ENCODE measurements around the gene MCF2L. TPM values are rescaled to one million over a fixed set of nuclear protein-coding genes. Genes with fewer than 3 reads are reported as not detected.

Gene MCF2L, protein sequence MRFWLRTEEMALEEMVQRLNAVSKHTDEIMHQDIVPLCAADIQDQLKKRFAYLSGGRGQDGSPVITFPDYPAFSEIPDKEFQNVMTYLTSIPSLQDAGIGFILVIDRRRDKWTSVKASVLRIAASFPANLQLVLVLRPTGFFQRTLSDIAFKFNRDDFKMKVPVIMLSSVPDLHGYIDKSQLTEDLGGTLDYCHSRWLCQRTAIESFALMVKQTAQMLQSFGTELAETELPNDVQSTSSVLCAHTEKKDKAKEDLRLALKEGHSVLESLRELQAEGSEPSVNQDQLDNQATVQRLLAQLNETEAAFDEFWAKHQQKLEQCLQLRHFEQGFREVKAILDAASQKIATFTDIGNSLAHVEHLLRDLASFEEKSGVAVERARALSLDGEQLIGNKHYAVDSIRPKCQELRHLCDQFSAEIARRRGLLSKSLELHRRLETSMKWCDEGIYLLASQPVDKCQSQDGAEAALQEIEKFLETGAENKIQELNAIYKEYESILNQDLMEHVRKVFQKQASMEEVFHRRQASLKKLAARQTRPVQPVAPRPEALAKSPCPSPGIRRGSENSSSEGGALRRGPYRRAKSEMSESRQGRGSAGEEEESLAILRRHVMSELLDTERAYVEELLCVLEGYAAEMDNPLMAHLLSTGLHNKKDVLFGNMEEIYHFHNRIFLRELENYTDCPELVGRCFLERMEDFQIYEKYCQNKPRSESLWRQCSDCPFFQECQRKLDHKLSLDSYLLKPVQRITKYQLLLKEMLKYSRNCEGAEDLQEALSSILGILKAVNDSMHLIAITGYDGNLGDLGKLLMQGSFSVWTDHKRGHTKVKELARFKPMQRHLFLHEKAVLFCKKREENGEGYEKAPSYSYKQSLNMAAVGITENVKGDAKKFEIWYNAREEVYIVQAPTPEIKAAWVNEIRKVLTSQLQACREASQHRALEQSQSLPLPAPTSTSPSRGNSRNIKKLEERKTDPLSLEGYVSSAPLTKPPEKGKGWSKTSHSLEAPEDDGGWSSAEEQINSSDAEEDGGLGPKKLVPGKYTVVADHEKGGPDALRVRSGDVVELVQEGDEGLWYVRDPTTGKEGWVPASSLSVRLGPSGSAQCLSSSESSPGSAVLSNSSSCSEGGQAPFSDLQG
- 10 to 100 TPM; 18.0 to 77.6 (median 53.4) TPM for polyA plus RNA-seq

DNA sequence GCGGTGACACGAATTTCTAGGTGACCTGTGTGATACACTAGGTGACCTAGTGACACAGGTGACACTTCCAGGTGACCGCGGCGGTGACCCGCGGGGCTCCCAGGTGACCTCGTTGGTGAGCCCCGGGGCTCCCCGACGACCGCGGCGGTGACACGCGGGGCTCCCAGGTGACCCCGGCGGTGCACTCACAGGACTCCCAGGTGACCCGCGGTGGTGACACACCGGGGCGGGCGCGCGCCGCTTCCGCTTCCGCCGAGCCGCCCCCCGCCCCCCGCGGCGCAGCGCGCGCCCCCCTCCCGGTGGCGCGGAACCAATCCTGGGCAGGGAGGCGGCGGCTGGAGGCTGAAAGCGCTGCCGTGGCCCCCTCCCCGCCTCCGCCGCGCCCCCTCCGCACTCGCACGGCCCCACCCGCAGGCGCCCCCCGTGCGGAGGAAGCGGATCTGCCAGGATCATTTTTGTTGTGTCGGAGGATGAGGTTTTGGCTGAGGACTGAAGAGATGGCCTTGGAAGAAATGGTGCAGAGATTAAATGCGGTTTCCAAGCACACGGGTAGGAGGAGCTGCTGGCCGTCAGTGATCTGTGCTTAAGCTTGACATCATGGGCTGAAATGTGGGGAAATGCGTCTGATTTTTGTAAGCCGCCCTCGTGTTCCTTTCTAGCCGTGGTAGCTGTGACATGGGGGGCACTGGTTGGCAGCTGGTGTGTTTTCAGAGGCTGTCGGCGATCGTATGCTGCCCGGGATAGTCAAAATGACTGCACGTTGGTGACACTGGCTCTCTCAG lies at the start of gene MCF2L:
TSS of gene MCF2L (plus strand) at position 305 of the 782 bp plus-strand sequence. CDS start at position 471, 166 bp downstream.
- no peak within 1 kb of the TSS for H3K27ac ChIP-seq (ENCODE audit: low read depth, low read length)
- WGBS, 3 donors, result 0% methylated on average over 41 to 69 of the region's 69 CpGs

DNA sequence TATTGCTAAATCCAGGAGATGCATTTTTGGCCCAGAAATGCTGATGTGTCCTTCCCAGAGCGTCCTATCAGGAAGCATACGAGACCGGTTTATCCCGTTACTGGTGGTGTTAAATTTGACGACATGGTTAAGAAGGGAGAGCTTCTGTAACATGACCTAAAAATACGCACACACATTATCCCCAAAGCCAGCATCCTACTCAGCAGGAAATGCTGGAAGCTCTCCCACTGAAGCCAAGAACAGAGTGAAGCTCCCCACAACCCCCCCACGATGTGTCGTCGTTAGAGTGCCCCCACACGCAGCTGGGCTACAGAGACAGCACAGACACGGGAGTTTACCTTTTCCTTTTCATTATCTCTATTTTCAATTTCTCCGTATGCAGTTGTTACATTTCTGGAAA lies 45.1 kb upstream of the MCF2L start:
- WGBS, 3 donors, result 66 to 85% (median 69%) methylated on average over 12 of the region's 12 CpGs
- H3K27ac ChIP-seq (ENCODE audit: low read depth, low read length), result no peak overlapping the region

DNA sequence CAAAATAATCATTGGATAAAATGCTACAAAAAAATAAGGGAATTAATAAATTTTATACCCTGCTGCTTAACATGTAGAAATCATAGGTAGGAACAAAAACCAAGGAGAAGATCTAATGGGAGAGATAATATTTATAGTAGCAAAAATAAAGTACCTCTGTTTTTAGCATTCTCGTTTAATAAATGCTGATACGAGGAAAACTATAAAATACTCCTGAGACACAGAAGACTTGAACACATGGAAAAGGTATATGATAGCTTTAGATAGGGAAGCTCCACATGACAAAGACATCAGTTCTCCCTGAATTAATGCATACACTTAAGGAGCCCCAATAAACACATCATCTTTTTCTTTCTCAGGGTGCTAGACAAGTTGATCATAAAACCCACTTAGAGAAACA lies 44.6 kb upstream of the MCF2L start:
- no peak overlapping the region for H3K27ac ChIP-seq (ENCODE audit: low read depth, low read length)
- WGBS, 3 donors, result 80 to 90% (median 83%) methylated on average over 2 of the region's 2 CpGs

DNA sequence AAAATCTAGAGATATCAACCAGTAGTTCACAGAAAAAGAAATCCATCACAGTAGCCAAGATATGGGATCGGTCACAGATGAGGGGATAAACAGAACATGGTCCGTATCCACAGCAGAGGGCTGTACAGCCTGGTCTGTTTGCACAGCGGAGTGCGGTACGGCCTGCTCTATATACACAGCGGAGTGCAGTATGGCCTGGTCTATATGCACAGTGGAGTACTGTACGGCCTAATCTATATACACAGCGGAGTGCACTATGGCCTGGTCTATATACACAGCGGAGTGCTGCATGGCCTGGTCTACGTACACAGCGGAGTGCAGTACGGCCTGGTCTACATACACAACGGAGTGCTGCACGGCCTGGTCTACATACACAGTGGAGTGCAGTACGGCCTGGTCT lies 43.0 kb upstream of the MCF2L start:
- 89 to 98% (median 96%) methylated on average over 15 of the region's 15 CpGs for WGBS, 3 donors

DNA sequence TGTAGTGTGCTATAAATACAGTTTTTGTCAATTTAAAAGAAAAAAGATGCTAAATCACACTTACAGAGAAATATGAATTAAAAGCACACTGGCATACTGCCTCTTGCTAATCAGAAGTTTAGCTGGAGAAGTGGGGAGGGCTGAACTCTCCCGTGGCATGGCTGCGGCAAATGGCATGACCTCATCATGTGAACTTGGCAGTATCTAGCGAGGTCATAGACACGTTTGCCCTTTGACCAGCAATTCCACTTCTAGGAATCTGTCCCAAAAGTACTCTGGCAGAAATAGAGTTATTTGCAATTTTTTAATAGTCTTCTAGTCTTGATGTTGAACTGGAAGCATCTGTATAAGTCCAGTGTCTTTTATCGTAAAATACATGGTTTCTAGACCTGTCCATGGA lies 42.0 kb upstream of the MCF2L start:
- no peak overlapping the region for H3K27ac ChIP-seq (ENCODE audit: low read depth, low read length)
- 72 to 79% (median 77%) methylated on average over 5 of the region's 5 CpGs for WGBS, 3 donors

More for the DNA sequence above, 43.0 kb upstream of the MCF2L start:
- no peak overlapping the region for H3K27ac ChIP-seq (ENCODE audit: low read depth, low read length)

DNA sequence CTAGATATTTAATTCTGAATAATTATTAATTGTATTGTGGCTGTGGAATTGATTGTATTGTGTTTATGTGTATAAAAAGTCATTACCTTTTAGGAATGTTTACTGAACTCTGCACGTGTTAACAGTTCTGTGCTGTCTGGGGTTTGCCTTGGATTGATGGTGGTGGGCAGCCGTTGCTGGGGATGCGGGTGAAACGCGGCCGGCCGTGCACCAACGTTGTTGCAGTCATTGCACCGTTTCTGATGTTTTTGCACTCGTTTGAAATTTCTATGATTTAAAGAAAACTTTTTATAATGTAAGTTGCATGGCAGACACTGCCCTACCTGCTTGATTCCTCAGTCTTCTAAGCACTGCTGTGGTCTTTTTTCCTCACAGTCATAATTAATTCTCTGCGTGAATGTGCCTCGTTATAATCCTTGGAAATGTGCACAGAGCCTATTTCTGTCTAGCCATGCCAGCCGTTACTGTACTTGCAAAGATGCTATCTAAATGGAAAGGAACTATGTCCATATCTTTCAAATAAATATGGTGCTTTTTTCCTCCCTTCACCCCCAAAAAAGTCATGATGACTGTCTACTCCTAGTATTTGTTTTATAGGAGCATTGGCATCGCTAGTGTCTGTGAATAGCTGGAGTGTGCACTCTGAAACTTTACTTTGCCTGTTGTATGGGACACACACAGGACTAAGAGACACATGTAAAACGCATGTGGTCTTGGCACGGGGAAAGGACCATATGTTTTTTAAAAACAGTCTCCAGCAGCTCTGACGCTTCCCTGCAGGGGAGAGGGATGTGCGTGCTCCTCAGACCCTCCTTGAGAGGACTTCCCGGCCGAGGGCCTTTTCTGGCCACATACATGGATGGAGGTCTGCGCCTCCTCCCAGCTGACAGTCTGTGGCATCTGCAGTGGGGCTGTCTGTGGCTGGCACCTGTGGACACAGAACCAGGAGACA lies 40.7 kb upstream of the MCF2L start:
- H3K27ac ChIP-seq (ENCODE audit: low read depth, low read length), result no peak overlapping the region
- 65 to 79% (median 69%) methylated on average over 21 of the region's 21 CpGs for WGBS, 3 donors

DNA sequence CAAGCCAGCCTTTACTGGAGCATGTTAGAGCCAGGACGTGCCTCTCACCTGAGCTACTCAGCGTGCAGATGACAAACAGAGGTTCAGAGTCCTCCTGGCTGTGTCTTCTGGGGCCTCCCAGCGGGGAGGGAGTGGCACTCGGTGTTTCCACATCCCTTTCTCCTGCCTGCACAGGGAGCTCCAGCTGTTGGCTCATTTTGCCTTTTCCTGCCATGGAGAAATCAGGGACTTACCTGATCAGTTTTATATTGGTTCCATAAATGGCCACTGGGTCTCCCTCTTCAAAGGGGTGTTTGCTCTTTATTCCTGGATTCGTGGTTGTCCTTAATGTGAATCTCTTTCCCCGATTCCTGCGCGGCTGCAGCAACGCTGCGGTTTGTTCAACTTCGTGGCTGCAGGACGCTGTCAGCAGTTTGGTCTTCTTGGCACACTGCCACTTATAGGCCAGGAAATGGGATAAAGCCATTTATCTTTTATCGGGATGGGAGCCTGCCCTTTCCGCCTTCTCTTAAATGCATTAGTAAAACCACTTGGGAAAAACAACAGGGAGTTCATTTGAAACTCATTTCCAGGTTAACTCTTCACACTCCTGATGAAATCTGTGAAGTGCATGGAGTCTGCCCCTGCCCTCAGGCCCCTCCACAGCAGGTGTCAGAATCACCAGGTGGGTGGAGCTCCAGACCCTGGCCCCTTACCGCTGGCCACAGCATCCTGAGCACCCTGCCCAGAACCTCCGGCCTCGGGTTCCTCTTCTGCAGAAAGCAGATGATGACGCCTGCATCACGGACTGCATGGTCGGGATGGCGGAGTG lies 39.8 kb upstream of the MCF2L start:
- 2 to 20% (median 6%) methylated on average over 21 of the region's 21 CpGs for WGBS, 3 donors

DNA sequence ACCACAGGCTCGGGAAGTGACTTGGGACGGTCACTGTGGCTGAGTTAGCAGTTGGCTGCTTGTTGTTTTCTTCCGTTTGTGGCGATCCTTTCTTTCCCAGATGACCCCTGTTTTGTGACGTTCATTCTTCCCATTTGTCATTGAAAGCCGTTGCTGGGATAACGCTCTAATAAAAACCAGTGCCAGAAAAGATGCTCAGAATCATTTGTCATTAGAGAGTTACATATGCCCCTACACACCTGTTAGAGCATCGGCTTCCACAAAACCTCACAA lies 39.3 kb upstream of the MCF2L start:
- no peak overlapping the region for H3K27ac ChIP-seq (ENCODE audit: low read depth, low read length)
- WGBS, 3 donors, result 15 to 55% (median 15%) methylated on average over 8 of the region's 8 CpGs

More for the DNA sequence above, 39.8 kb upstream of the MCF2L start:
- no peak overlapping the region for H3K27ac ChIP-seq (ENCODE audit: low read depth, low read length)

DNA sequence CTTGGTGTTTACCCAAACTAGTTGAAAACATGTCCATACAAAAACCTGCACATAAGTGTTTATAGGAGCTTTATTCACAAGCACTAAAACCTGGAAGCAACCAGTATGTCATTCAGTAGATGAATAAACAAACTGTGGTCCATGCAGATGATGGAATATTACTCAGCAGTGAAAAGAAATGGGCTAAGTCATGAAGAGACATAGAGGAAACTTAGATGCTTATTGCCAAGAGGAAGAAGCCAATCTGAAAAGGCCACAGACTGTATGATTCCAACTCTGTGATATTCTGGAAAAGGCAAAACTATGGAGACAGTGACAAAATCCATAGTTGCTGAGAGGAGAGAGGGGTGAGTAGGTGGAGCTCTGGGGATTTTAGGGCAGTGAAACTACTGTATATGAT lies 38.8 kb upstream of the MCF2L start:
- H3K27ac ChIP-seq (ENCODE audit: low read depth, low read length), result no peak overlapping the region

DNA sequence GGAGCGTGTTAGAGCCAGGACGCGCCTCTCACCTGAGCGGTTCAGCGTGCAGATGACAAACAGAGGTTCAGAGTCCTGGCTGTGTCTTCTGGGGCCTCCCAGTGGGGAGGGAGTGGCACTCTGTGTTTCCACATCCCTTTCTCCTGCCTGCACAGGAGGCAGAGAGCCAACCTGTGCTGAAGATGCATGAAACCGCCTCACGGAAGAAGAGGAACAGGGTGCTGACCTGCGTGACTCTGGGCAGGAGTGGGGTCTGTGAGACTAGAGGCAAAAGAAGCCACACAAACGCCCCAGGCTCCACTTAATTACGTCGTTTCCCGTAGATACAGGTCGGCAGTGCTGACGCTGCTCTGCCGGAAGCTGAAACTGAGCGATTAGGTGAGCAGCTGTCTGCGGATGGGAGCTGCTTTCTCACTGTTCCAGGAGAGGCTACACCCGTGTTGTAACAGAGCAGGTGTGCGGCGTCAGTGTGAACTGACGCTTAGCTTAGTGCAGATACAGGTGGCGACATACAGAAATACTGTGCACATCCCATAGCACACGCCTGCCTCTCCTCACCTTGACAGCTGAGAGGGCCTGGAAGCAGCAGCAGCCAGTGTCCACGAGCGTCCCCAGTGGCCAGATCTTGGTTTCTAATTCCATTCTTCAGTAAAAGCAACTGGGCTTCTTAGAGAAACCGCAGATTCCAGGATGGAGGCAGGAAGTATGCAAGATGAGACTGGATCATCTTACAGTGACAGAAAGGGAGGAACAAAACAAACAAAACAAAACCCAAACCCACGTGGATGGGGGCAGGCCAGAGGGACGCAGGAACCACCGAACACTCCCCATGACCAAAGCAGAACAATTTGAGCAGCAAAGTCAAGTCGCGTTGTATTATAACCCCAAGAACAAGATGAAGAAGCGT lies 37.7 kb upstream of the MCF2L start:
- no peak overlapping the region for H3K27ac ChIP-seq (ENCODE audit: low read depth, low read length)
- 55 to 68% (median 59%) methylated on average over 32 of the region's 32 CpGs for WGBS, 3 donors

DNA sequence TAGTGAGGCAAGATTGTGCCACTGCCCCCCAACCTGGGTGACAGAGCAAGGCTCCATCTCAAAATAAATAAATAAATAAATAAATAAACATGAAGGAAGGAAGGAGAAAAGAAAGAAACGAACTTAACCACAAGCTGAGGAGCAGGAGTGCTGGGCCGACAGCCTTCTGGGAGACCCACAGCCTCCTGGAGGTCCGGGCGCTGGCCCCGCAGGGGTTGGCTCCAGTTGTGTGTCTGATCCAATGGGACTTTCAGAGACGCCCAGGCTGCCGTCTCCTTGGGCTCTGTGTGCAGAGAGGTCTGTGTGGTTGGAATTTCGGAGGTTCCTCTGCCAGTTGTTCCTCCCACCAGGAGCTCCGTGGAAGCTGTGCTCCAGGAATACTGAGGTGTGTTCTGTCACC lies 36.0 kb upstream of the MCF2L start:
- H3K27ac ChIP-seq (ENCODE audit: low read depth, low read length), result no peak overlapping the region
- WGBS, 3 donors, result 75 to 95% (median 77%) methylated on average over 9 of the region's 9 CpGs

DNA sequence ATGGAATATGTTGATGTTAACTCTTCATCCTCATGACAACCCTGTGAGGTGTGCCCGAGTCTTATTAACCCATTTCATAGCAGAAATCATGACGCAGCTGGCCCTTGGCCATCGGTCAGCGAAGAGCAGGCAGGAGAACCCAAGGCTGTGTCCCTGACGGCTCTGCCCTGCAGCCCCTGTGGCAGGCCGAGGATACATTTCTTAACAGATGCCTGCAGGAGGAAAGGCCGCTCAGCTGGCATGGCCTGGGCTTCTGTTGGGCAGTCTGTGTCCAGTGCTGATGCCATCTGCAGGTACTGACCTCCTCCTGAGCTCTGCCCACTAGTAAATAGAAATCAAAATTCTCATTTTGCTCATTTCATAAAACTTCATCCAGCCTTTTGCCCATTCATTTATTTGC lies 35.4 kb upstream of the MCF2L start:
- H3K27ac ChIP-seq (ENCODE audit: low read depth, low read length), result no peak overlapping the region
- 92 to 93% (median 93%) methylated on average over 7 of the region's 7 CpGs for WGBS, 3 donors

DNA sequence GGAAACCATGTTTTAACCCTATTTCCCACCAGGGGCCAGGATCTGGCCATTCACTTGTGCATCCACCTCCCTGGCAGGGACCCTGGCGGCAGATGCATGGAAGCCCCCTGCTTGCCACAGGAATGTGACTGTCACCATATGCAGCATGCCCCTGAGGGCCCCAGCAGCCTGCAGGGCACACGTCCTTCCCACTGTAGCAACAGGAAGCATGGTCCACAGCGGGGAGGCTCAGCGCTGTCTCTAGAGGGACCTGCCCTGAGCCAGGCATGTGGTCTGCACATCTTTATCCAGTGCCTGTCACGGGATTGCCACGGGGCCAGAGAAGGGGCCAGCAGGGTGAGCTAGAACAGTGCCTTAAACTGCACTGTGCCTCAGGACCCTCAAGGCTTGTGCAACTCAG lies 34.9 kb upstream of the MCF2L start:
- H3K27ac ChIP-seq (ENCODE audit: low read depth, low read length), result no peak overlapping the region
- WGBS, 3 donors, result 61 to 70% (median 63%) methylated on average over 6 of the region's 6 CpGs

DNA sequence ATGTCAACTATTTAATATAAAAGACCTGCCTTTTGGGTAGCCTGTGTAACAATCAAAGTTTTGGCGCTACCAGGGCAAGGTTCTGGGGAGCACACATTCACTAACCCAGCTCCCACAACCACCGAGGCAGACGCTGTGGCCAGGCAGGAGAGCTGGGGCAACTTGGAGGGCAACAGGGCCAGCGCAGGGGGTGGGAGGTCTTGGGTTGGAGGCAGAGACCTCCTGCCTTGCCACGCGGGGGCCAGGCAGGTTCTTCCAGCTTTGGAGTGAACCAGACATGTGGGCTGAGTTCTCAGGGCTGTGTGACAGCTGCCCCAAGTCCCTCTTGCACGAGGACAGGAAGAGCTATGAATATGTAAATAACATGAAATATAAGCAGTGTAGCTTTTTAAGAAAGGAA lies 30.3 kb upstream of the MCF2L start:
- 73 to 77% (median 76%) methylated on average over 7 of the region's 7 CpGs for WGBS, 3 donors
- H3K27ac ChIP-seq (ENCODE audit: low read depth, low read length), result no peak overlapping the region

DNA sequence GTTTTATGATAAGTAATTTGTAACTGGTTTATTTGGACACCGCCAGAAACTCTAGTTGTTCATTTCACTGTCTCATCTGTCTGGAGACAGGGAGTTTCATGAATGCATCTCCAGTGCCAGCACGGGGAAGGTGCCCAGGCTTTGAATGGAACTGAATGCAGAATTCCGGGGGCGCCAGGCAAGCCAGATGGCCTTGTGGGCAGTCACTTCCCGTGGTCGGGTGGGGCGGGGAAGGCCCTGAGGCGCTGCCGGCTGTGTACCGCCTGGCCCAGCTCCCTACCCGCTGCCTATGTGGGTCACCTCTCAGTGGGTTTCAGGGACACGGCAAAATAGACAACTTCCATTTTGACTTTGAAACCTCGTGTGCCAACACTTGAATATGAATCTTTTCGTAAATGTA lies 28.8 kb upstream of the MCF2L start:
- WGBS, 3 donors, result 38 to 40% (median 38%) methylated on average over 13 to 14 of the region's 14 CpGs
- no peak overlapping the region for H3K27ac ChIP-seq (ENCODE audit: low read depth, low read length)

DNA sequence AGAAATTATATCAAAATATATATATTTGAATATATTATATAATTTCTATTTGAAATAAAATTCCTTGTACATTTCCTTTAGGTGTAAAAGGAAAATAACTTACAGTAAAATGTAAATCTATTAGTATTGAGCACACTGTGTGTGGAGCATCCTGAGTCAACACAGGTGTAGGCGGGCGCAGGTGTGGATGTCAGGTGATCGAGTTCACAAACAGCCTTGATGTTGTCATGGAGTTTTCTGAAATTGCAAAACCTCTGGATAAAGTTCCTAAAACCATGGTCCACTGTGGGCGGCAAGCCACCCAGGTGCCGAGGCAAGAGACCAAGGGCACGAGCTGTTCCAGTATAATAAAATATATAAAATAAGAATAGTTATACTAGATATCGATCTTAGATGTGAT lies 27.7 kb upstream of the MCF2L start:
- no peak overlapping the region for H3K27ac ChIP-seq (ENCODE audit: low read depth, low read length)
- 81 to 94% (median 93%) methylated on average over 7 of the region's 7 CpGs for WGBS, 3 donors
